Stomach smooth muscle (tissue), 2 donors: ENCODE measurements around the gene SRCAP.

Source experiments
- H3K27ac ChIP-seq: one replicate; pipeline ENCODE4 v1.7.0; 2013; ENCODE audit warnings: mild to moderate bottlenecking, low read length, inconsistent platforms
- H3K27me3 ChIP-seq, 2 donors: one replicate each; pipeline ENCODE4 v1.7.0; 2013; ENCODE audit warnings: low read length in 2 of 2; ENCODE audit not compliant: insufficient read depth in 2 of 2, control insufficient read depth in 1 of 2
- H3K36me3 ChIP-seq, 2 donors: one replicate each; pipeline ENCODE4 v1.7.0; 2013; ENCODE audit warnings: low read length in 2 of 2; ENCODE audit not compliant: control insufficient read depth in 2 of 2, insufficient read depth in 2 of 2
- H3K4me1 ChIP-seq: one replicate; pipeline ENCODE4 v1.7.0; 2013; ENCODE audit warnings: low read length; ENCODE audit not compliant: control insufficient read depth, insufficient read depth
- H3K4me3 ChIP-seq, 2 donors: one replicate each; pipeline ENCODE4 v1.7.0; 2013; ENCODE audit warnings: low read length in 2 of 2
- H3K9ac ChIP-seq, 2 donors: one replicate each; pipeline ENCODE4 v1.7.0; 2013; ENCODE audit warnings: low read length in 2 of 2, mild to moderate bottlenecking in 1 of 2
- H3K9me3 ChIP-seq, 2 donors: one replicate each; pipeline ENCODE4 v1.7.0; 2013; ENCODE audit warnings: low read length in 2 of 2; ENCODE audit not compliant: control insufficient read depth in 2 of 2
- donor health status: healthy.
- donor health status: Pancreatic carcinoma.

The SRCAP gene

DNA sequence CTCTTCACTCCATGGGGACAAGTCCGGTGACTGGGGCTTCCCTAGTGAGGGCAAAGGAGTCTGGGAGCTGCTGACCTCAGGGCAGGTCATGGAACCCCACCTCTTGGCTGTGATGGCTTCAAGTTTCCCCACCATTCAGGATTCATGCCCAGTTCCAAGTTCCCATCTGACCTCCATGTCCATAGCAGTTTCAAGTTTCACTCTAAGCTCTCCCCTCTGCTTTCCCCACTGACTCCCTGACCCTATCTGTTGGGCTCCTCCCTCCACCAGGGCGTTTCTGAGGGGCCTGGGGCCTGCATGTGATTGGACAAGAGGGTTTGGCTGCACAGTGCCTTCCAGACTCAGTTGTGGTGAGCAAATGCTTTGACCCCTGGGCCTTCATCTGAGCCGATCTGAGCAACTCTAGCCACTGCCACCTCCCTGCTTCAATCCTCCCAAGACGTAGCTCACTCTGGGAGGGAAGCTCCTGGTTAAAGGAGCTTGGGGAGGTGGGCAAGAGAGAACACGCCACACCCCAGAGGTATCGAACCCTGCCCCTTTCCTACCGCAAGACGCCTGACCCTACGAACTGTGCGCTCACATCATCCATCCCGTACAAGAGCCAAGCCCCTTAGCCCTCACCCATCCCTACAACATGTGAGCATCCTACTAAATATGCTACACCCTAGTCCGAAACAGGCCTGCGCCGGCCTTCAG, 79.7 kb downstream of the SRCAP start:
- Histone ChIP-seq H3K9ac (no peak overlapping the region), H3K4me3 (no peak overlapping the region), H3K4me1 (peaks cover 25% of the 10 kb centered on the region), H3K9me3 (no peaks in the 10 kb centered on the region), H3K27me3 (no peaks in the 10 kb centered on the region), H3K36me3 (peaks cover 16 to 26% of the 10 kb centered on the region in 2 donors), H3K27ac (peak overlapping the region; percentile 24)

- Histone ChIP-seq H3K4me3 (no peak overlapping the region), H3K27ac (no peak overlapping the region), H3K36me3 (peaks cover 13 to 26% of the 10 kb centered on the region in 2 donors), H3K9ac (no peak overlapping the region), H3K4me1 (peaks cover 22% of the 10 kb centered on the region), H3K27me3 (no peaks in the 10 kb centered on the region), H3K9me3 (no peaks in the 10 kb centered on the region)
Observed at GRCh38 chr16:30779596-30779995, 80.6 kb downstream of the SRCAP start.

GRCh38 chr16:30780021-30780420, 81.0 kb downstream of the SRCAP start:
- H3K27ac ChIP-seq, result no peak overlapping the region
- H3K36me3 ChIP-seq, result peaks cover 13 to 26% of the 10 kb centered on the region in 2 donors

GRCh38 chr16:30780549-30780948, 81.6 kb downstream of the SRCAP start:
- H3K4me1 ChIP-seq, result peaks cover 19% of the 10 kb centered on the region
- H3K27me3 ChIP-seq, result no peaks in the 10 kb centered on the region
- H3K9me3 ChIP-seq, result no peaks in the 10 kb centered on the region
- peaks cover 13 to 26% of the 10 kb centered on the region in 2 donors for H3K36me3 ChIP-seq
- H3K27ac ChIP-seq, result no peak overlapping the region
- no peak overlapping the region for H3K9ac ChIP-seq
- H3K4me3 ChIP-seq, result no peak overlapping the region

More at GRCh38 chr16:30780021-30780420, 81.0 kb downstream of the SRCAP start:
- no peak overlapping the region for H3K4me3 ChIP-seq
- peaks cover 18% of the 10 kb centered on the region for H3K4me1 ChIP-seq
- no peaks in the 10 kb centered on the region for H3K9me3 ChIP-seq
- no peaks in the 10 kb centered on the region for H3K27me3 ChIP-seq
- H3K9ac ChIP-seq, result no peak overlapping the region

- H3K9ac ChIP-seq, result no peak overlapping the region
- H3K27ac ChIP-seq, result no peak overlapping the region
- no peaks in the 10 kb centered on the region for H3K27me3 ChIP-seq
- no peaks in the 10 kb centered on the region for H3K9me3 ChIP-seq
- H3K36me3 ChIP-seq, result peaks cover 13 to 26% of the 10 kb centered on the region in 2 donors
- H3K4me3 ChIP-seq, result no peak overlapping the region
- H3K4me1 ChIP-seq, result peaks cover 16% of the 10 kb centered on the region
Observed at GRCh38 chr16:30782486-30783279, 83.7 kb downstream of the SRCAP start.

DNA sequence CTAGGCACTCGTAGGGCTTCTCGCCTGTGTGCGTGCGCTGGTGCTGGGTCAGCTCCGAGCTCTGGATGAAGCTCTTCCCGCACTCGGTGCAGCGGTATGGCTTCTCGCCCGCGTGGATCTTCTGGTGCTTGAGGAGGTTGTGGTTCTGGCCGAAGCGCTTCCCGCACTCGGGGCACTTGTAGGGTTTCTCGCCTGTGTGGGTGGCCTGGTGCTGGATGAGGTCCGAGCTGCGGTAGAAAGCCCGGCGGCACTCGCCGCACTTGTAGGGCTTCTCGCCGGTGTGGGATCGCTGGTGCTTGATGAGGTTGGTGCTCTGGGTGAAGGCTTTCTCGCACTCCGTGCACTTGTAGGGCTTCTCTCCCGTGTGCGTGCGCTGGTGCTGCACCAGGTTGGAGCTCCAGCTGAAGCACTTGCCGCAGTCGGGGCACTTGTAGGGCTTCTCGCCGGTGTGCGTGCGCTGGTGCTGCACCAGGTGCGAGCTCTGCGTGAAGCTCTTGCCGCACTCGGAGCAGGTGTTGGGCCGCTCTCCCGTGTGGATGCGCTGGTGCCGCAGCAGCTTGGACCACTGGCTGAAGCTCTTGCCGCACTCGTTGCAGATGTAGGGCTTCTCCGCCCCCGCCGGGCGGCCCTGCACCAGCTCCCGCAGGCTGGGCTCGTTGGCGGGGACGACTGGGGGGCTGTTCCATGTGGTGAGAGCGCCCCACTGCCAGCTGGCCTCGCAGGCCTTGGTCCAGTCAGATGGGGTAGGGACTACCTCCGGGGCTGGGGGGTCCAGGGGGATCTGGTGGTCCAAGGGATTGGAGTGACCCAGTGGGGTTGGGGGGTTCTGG, 84.5 kb downstream of the SRCAP start:
- Histone ChIP-seq H3K4me3 (no peak overlapping the region), H3K4me1 (peaks cover 19% of the 10 kb centered on the region), H3K27ac (no peak overlapping the region), H3K27me3 (no peaks in the 10 kb centered on the region), H3K36me3 (peaks cover 13 to 26% of the 10 kb centered on the region in 2 donors), H3K9ac (no peak overlapping the region), H3K9me3 (no peaks in the 10 kb centered on the region)

- Histone ChIP-seq H3K9me3 (no peaks in the 10 kb centered on the region), H3K27ac (no peak overlapping the region), H3K4me1 (peaks cover 19% of the 10 kb centered on the region), H3K36me3 (peaks cover 13 to 26% of the 10 kb centered on the region in 2 donors), H3K27me3 (no peaks in the 10 kb centered on the region), H3K4me3 (no peak overlapping the region), H3K9ac (no peak overlapping the region)
Observed at GRCh38 chr16:30784215-30784614, 85.2 kb downstream of the SRCAP start.

DNA sequence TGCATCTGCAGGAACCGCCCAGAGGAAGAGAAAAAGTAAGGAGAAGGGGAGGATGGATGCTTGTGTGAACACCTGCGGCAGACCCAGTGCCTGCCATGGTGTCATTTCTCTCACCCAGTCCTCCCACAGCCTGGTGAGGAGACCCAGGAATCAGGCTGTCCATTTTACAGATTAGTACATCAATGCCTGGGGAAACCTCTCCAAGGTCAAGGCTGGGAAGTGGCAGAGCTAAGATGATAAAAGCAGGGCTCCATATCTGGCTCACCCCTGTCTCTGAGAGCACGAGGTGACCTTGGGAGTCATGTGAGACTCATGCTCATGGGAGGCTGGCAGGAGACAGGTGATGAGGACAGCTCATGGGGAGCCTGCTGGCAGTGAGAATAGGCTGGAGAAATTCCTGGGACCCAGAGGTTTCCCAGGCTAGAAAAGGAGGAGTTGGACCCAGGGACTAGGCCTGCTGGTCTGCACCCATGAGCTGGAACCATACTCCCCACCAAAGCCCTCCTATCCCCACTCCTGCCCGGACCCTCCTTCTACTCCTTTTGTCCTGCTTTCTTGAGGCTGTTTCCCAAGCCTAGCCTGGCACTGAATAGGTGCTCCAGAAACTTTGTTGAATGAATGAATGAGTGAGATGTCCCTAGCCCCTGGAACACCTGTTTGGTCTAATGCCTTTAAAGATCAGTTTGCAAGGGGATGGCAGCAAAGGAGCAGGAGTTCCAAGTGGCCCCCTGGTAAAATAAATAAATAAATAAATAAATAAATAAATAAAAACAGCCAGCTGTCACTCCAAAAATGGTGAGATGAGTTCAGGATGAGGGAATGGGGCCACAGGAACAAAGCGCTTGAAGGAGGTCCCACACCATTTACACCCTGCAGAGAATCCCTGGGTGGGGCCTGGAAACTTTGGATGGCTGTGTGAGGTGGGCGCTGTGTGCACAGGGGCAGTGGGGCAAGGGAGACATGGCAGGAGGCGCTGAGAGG, 86.4 kb downstream of the SRCAP start:
- Histone ChIP-seq H3K36me3 (peaks cover 13 to 26% of the 10 kb centered on the region in 2 donors), H3K4me1 (peaks cover 19% of the 10 kb centered on the region), H3K27me3 (no peaks in the 10 kb centered on the region), H3K27ac (no peak overlapping the region), H3K9ac (peak overlapping the region; percentile 55 to 64), H3K9me3 (no peaks in the 10 kb centered on the region), H3K4me3 (peak overlapping the region; percentile 72 to 91)

GRCh38 chr16:30786115-30786935, 87.4 kb downstream of the SRCAP start:
- peak overlapping the region; percentile 91 to 96 for H3K4me3 ChIP-seq
- H3K9ac ChIP-seq, result peak overlapping the region; percentile 55 to 90
- H3K9me3 ChIP-seq, result no peaks in the 10 kb centered on the region
- peak overlapping the region; percentile 24 for H3K27ac ChIP-seq
- peaks cover 19% of the 10 kb centered on the region for H3K4me1 ChIP-seq
- no peaks in the 10 kb centered on the region for H3K27me3 ChIP-seq
- peaks cover 10 to 22% of the 10 kb centered on the region in 2 donors for H3K36me3 ChIP-seq
